GM19324 (cell line): Measurements from ENCODE around the gene NAV2.
"Not testable (repeated sequence)": the region's sequence is repeated elsewhere in the genome, so short reads cannot be mapped to it uniquely, and the experiment has no call there.

Source experiments
- ATAC-seq: cut with Tn5 transposase; IDR thresholded peaks from one replicate; pipeline ENCODE4 v1.9.1; 2021; ENCODE audit warnings: mild to moderate bottlenecking, moderate library complexity; ENCODE audit not compliant: unreplicated experiment, low FRiP score

NAV2 gene

DNA sequence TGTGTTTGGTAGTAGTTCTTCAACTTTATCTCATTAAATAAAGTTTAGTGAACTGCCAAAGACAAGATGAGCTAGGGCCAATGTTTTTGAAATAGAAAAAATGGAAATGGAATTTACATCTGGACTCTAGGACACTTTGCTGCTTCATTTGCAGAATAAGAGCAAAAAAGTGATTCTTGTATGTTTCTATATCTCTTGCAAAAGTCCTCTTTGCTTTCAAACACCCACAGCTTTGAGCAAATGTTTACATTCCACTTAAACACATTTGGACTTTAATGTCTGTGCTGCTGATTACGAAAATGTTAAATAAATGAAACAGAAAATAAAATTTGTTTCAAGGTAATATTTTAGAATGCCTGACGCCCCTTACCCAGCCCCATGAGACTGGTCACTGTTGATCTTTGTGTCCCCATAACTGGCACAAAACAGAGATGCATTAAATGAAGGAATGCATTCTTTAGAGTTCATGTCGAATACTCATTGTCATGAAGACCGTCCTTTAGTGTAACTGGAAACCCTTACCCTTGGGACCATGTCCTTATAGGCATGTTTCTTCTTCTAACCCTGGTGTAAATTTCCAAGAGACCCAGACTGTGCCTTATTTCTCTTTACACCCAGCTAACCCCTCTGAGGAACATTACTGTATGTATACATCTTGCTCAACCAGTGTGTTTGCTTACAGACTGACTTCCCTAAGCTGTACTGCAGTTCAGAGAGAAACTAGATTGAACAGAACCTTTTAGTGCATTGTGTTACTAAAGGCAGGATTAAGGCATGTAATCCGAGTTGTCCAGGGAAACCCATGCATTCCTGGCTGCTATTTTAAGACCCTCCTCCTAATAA lies 199.7 kb downstream of the NAV2 start:
- ATAC-seq, result no peak

GRCh38 chr11:19912958-19913892 lies 200.6 kb downstream of the NAV2 start:
- ATAC-seq, result no peak

- no peak for ATAC-seq
Observed at GRCh38 chr11:19913893-19914249, 201.2 kb downstream of the NAV2 start.

GRCh38 chr11:19915808-19916207 lies 203.2 kb downstream of the NAV2 start:
- no peak for ATAC-seq

GRCh38 chr11:19917069-19917468 lies 204.4 kb downstream of the NAV2 start:
- ATAC-seq, result no peak

DNA sequence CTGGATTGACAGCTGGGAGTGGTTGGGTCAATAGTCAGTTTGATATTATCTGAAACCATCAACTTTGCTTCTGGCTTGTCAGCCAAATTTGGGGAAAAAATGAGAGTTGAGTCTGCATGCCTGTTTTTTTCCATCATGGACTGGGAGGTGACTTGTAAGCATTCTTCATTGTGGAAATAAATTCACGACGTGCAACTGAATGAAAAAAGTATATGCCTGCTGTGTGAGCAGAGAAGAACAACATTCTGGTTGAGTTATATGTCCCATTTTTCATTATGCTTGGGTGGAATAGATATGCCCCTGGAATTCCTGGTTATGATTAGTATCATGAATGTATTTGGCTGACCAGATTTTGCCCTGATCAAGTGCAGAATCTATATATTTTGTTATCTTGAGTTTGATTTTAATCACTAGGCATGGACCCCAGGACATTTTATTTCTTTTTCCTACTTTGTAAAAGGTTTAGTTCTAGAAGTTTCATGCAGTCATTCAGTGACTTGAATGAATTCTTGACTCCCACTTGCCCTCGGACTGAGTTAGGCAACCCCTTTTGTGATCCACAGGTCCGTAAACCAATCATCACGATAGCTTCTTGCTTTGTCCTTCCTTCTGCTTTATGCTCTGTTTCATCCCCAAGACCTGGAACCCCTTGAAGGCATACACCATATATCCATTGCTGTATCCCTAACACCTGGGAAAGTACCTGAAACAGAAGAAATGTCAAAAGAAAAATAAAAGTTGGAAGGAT lies 205.8 kb downstream of the NAV2 start:
- ATAC-seq, result no peak

DNA sequence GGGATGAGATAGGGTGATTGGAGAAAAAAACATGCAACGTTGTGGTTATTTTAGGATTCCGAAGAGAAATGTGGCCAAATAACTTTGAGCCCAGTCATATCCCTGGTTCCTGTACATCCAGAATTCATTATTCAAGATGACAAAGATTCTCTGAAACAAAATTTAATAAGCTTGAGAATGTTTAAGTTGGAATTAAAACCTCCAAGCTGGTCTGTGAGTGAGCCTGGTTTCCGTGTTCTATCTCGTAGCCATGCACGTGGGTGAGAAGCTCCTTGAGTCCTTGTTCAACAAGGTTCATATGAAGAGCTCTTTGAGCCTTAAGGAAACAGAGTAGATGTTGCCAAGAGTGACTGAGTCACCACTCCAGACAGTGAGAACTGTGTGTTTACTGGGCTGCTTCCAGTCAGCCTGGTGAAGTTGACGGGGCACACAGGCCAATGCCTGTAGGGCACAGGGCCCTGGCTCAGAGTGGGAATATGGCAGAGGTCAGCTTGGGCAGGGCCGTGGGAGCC lies 206.5 kb downstream of the NAV2 start:
- no peak for ATAC-seq

DNA sequence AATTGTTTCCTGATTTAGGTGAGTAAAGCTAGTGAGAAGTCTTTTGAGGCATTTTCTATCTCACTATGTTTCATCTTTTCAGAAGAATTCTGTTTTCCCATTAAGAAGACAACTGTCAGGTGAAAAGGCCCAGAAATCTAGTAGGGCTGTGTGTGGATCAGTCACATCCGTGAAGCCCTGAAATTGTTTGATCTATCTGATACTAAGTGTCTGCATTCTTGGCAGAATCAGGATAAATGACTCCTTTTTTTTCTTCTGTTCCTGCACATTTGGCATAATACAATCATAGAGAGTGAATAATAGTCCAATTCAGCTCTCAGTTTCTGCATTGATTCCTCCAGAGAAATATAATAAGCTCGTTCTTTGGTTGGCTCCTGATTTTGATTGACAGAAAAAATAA lies 208.3 kb downstream of the NAV2 start:
- no peak for ATAC-seq

DNA sequence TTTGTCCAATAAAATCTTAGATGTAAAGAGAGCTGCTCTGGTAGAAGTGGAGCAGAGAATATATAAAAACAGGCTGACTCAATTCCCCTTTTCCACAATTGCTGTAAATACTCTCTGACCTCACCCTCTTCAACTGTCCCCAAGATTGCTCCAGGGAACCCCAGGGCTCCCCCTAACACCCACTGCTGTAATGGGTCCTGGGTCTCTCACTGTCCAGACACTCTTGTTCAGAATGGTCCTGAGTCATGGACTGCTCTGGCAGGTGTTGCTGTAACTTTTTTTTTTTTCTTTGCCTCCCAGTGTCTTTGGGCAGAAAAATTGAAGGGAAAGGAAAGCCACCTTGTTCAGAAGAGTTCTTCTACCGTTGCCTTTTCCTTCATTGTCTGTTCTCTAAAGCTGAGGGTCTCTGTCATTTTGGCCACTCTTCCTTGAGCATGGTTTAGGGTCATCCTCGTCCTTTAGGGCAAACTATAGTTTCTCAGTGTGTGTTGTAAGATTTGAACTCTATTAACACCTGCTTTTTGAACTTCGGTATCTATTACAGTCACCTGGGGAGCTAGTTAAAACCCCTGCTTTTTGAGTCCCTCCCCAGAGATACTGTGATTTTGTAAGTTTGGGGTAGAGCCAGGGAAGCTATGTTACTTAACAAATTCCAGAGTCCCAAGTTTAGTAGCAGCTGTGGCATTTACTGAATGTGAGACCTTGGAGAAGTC lies 209.5 kb downstream of the NAV2 start:
- ATAC-seq, result no peak

DNA sequence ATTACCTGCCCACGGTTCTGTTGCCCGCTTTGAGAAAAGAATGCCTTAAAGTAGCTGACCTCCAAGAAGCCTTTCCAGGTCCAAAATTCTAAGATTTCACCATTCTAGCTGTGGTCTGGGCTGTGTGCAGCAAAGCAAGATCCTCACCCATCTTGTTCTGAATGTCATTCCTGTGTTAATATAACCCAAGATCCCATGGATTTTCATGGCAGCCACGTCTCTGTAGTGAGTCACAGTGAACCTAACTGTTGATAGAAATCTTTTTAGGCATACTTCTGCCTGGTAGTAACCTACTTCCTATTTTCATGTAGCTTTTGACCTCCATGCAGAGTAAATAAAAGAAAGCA lies 210.0 kb downstream of the NAV2 start:
- no peak for ATAC-seq

DNA sequence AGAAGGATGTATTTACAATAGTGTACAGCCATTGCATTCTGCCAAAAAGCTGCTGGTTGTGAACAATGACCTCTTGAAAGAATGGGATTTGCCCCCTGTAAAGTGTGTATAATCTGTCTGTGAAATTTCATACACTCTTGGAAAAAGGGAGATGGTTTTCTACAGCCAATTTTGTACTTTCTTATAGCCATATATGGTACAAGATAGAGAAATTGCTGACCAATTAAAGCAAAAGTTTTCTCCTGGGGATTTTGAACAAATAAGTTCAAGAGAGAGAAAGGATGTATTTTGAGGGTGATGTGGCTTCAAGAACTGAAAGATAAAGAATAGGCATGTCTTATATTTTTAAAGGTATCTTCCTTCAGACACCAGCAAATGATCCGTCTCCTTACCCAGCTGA lies 211.0 kb downstream of the NAV2 start:
- ATAC-seq, result no peak

- no peak for ATAC-seq
Observed at GRCh38 chr11:19924311-19924710, 211.7 kb downstream of the NAV2 start.

- ATAC-seq, result no peak
Observed at GRCh38 chr11:19924716-19925115, 212.1 kb downstream of the NAV2 start.

- ATAC-seq, result not testable (repeated sequence)
Observed at GRCh38 chr11:19927403-19927802, 214.8 kb downstream of the NAV2 start.

- no peak for ATAC-seq
Observed at GRCh38 chr11:19929147-19929546, 216.5 kb downstream of the NAV2 start.

GRCh38 chr11:19929655-19930054 lies 217.0 kb downstream of the NAV2 start:
- ATAC-seq, result no peak

DNA sequence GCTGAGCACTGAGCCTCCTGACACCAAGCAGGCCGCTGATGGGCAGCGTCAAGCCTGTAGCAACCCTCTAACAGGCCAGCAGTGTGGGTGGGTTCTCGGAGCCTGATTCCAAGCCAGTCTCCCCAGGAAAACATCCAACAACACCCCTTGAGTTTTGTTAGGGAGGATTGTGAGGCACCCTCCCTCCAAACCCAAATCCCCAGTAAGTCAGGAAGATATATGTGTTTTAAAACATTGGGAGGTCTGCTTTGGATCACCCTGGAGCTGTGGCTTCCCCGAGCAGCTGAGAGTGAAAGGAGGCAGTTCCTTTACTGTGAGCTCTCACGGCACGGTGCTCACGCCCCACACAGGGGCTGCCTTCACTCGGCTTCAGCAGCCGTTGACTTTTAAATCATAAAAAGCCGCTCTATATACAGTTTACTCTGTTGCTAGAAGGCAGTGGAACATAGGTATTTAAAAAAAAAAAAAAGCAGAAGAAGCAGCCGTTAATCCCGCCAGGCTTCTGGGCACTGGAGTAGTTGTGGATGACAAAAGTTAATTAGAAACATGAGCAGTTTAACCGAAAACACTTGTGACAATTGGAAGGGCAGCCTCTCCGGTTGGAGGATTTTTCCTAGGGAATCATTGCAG lies 218.6 kb downstream of the NAV2 start:
- no peak for ATAC-seq

DNA sequence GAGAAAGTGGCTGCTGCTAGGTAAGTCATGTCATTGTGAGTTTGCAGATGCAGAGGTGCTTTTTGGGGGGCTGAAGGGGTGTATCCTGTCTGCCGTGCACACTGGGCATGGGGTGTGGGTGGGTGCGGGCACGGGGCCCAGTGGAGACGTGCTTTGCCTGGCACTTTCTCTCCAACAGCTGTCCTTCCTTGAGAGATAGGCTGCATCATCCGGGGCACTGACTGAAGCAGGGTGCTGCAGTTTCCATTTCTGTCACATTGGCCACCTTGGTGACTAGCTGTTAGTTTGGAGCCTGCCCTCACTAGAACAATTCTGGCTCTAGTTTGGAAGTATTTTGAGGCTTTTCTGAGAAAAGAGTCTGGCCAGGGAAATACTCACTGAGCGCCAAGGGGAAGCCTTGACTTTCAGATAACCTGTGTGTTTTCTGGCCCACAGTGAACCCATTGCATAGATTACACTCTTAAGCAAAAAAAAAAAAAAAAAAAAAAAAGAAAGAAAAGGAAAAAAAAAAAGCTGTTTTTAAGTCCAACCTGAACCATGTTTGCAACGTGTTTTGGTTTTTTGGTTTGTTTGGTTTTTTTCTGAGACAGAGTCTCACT lies 219.2 kb downstream of the NAV2 start:
- no peak for ATAC-seq

DNA sequence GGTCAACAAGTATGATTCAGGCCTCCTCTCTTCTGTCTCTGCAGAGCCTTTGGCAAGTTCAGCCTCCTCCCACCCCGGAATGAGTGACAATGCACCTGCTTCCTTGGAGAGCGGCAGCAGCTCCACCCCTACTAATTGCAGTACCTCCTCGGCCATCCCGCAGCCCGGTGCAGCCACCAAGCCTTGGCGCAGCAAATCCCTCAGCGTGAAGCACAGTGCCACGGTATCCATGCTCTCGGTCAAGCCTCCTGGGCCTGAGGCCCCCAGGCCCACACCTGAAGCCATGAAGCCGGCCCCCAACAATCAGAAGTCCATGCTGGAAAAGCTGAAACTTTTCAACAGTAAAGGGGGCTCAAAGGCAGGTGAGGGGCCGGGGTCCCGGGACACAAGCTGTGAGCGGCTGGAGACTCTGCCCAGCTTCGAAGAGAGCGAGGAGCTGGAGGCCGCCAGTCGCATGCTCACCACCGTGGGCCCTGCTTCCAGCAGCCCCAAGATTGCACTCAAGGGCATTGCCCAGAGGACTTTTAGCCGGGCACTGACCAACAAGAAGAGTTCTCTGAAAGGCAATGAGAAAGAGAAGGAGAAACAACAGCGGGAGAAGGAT lies 220.6 kb downstream of the NAV2 start:
- no peak for ATAC-seq
